ENCODE measurements around the gene RPS8. TPM values are rescaled to one million over a fixed set of nuclear protein-coding genes. Genes with fewer than 3 reads are reported as not detected.

RPS8 gene
- total RNA-seq, 1 donor from 2014 or later, result 988 TPM

- H3K36me3 Mint-ChIP-seq (ENCODE audit: unreplicated experiment), result no peaks in the 10 kb centered on the region
- peaks cover 3% of the 10 kb centered on the region for H3K27me3 Mint-ChIP-seq (ENCODE audit: unreplicated experiment)
- no peak overlapping the region for H3K27ac Mint-ChIP-seq (ENCODE audit: unreplicated experiment)
- peaks cover 8% of the 10 kb centered on the region for H3K9me3 Mint-ChIP-seq (ENCODE audit: unreplicated experiment)
- H3K4me3 Mint-ChIP-seq (ENCODE audit: unreplicated experiment), result no peak overlapping the region
- H3K4me1 Mint-ChIP-seq (ENCODE audit: low read depth, unreplicated experiment), result peaks cover 22% of the 10 kb centered on the region
- DNase-seq, result no peak
- TF ChIP-seq CTCF (IDR thresholded peaks at IDR 0.05; ENCODE audit: partially characterized antibody, unreplicated experiment), result no peak
Measured at GRCh38 chr1:44778705-44779576, 3.6 kb downstream of the RPS8 start.

- Mint-ChIP-seq H3K4me3 (ENCODE audit: unreplicated experiment) (no peak overlapping the region), H3K9me3 (ENCODE audit: unreplicated experiment) (peaks cover 7% of the 10 kb centered on the region), H3K27ac (ENCODE audit: unreplicated experiment) (no peak overlapping the region), H3K4me1 (ENCODE audit: low read depth, unreplicated experiment) (peaks cover 21% of the 10 kb centered on the region), H3K36me3 (ENCODE audit: unreplicated experiment) (no peaks in the 10 kb centered on the region), H3K27me3 (ENCODE audit: unreplicated experiment) (peaks cover 5% of the 10 kb centered on the region)
- no peak for DNase-seq
- TF ChIP-seq CTCF (IDR thresholded peaks at IDR 0.05; ENCODE audit: partially characterized antibody, unreplicated experiment), result no peak
Measured at GRCh38 chr1:44780583-44781121, 5.3 kb downstream of the RPS8 start.

GRCh38 chr1:44783697-44784093 lies 8.4 kb downstream of the RPS8 start:
- Mint-ChIP-seq H3K9me3 (ENCODE audit: unreplicated experiment) (peaks cover 7% of the 10 kb centered on the region), H3K4me1 (ENCODE audit: low read depth, unreplicated experiment) (peaks cover 12% of the 10 kb centered on the region)
- no peak for TF ChIP-seq CTCF (IDR thresholded peaks at IDR 0.05; ENCODE audit: partially characterized antibody, unreplicated experiment)

GRCh38 chr1:44784094-44785028 lies 9.0 kb downstream of the RPS8 start:
- DNase-seq, result peak; percentile 59
- peaks cover 7% of the 10 kb centered on the region for H3K9me3 Mint-ChIP-seq (ENCODE audit: unreplicated experiment)
- H3K4me1 Mint-ChIP-seq (ENCODE audit: low read depth, unreplicated experiment), result peaks cover 12% of the 10 kb centered on the region
- H3K27ac Mint-ChIP-seq (ENCODE audit: unreplicated experiment), result no peak overlapping the region
- no peaks in the 10 kb centered on the region for H3K36me3 Mint-ChIP-seq (ENCODE audit: unreplicated experiment)
- TF ChIP-seq CTCF (IDR thresholded peaks at IDR 0.05; ENCODE audit: partially characterized antibody, unreplicated experiment), result no peak
- peaks cover 5% of the 10 kb centered on the region for H3K27me3 Mint-ChIP-seq (ENCODE audit: unreplicated experiment)
- peak overlapping the region; percentile 79 for H3K4me3 Mint-ChIP-seq (ENCODE audit: unreplicated experiment)

More at GRCh38 chr1:44783697-44784093, 8.4 kb downstream of the RPS8 start:
- Mint-ChIP-seq H3K36me3 (ENCODE audit: unreplicated experiment) (no peaks in the 10 kb centered on the region), H3K27me3 (ENCODE audit: unreplicated experiment) (peaks cover 5% of the 10 kb centered on the region), H3K4me3 (ENCODE audit: unreplicated experiment) (peak overlapping the region; percentile 79), H3K27ac (ENCODE audit: unreplicated experiment) (no peak overlapping the region)
- no peak for DNase-seq

All from glutamatergic neuron (in vitro differentiated cells).